GM18951 (cell line): ENCODE measurements around the gene BCAR1.
"Not testable (repeated sequence)": the region's sequence is repeated elsewhere in the genome, so short reads cannot be mapped to it uniquely, and the experiment has no call there.

Experiments used
- POLR2A ChIP-seq: IDR thresholded peaks from 4 replicates; pipeline ENCODE4 v1.6.1; 2011; ENCODE audit warnings: mild to moderate bottlenecking; ENCODE audit not compliant: insufficient read length, insufficient read depth; ENCODE audit errors: extremely low read depth
- in situ Hi-C: fragments of 300-500 bp; cut with MboI; formaldehyde crosslinking; loops from one replicate; pipeline ENCODE4 v1.12.0; 2022; ENCODE audit warnings: low sequenced_read_pairs, mixed read lengths, inconsistent platforms; ENCODE audit not compliant: unreplicated experiment

Gene BCAR1

GRCh38 chr16:75224306-75225082, 26.9 kb downstream of the BCAR1 start:
- in situ Hi-C loops: no loop called here
- TF ChIP-seq POLR2A: no peak

DNA sequence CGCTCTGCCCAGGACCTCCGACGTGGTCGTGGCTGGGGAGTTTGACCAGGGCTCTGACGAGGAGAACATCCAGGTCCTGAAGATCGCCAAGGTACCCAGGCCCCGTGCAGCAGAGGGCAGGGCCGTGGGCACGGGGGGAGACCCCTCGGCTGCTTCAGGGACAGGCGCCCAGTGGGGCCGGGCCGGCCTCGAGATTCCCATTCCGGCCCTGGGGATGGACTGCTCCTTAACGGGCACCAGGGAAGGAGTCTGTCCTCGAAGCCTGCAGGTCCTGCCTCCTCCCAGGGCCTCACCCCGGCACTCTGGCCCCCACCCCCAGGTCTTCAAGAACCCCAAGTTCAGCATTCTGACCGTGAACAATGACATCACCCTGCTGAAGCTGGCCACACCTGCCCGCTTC, 28.3 kb downstream of the BCAR1 start:
- in situ Hi-C loops: not testable (repeated sequence)

GRCh38 chr16:75222271-75222783, 29.1 kb downstream of the BCAR1 start:
- TF ChIP-seq POLR2A: no peak
- in situ Hi-C loops: no loop called here

DNA sequence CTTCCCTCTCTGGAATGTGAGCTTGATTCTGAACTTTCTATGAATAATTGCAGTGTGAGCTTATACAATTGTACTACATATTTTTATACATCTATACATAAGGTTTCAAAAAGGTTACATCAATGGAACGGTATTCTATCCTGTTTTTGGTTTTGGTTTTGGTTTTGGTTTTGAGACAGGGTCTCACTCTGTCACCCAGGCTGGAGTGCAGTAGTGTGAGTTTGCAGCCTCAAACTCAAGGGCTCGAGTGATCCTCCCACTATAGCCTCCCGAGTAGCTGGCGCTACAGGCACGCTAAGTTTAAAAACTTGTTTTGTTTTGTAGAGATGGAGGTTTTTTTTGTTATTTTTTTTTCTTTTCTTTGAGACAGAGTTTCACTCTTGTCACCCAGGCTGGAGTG, 31.6 kb downstream of the BCAR1 start:
- no peak for TF ChIP-seq POLR2A

DNA sequence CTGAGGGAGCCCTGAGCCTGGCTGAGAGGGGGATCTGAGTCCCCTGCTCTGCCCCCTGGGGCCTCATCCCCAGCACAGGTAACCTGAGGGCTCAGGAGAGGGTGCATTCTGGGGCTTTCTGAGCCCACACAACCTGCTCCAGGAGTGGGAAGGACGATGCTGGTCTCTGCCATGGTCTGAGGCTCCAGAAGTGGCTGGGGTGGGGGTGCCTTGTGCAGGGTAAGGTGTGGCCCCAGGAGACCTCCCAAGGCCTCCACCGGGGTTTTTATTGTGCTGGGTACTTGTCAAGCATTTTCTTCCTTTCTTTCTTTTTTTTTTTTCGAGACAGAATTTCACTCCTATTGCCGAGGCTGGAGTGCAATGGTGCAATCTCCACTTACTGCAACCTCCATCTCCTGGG, 32.3 kb downstream of the BCAR1 start:
- in situ Hi-C loops: no loop called here

More for the DNA sequence above, 31.6 kb downstream of the BCAR1 start:
- in situ Hi-C loops: no loop called here

GRCh38 chr16:75218256-75219076, 33.0 kb downstream of the BCAR1 start, which contains the start of gene CTRB1:
TSS of gene CTRB1 (plus strand) at chr16:75218988. CDS start at chr16:75219008, 20 bp downstream.
- TF ChIP-seq POLR2A: no peak
- in situ Hi-C loops: no loop called here

More for the DNA sequence above, 32.3 kb downstream of the BCAR1 start:
- no peak for TF ChIP-seq POLR2A

DNA sequence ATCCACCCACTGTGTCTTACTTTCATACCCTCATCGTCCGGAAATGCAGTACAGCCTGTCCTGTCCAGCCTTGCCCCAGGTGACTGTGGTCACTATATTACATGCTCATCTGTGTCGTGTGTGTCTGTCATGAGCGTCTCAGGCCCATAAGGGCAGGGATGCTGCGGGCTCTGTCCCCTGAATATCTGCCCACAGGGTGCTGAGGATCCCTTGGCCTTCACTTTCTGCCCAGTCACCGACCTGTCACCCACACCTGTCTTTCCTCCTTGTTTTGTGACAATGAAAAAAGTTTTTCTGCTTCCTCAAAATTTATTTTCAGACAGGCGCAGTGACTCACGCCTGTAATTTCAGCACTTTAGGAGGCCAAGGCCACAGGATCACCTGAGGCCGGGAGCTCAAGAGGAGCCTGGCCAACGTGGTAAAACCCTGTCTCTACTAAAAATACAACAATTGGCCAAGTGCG, 34.0 kb downstream of the BCAR1 start:
- TF ChIP-seq POLR2A: no peak
- in situ Hi-C loops: no loop called here

- in situ Hi-C loops: no loop called here
- TF ChIP-seq POLR2A: no peak
Observed at GRCh38 chr16:75216576-75216975, 34.8 kb downstream of the BCAR1 start.

DNA sequence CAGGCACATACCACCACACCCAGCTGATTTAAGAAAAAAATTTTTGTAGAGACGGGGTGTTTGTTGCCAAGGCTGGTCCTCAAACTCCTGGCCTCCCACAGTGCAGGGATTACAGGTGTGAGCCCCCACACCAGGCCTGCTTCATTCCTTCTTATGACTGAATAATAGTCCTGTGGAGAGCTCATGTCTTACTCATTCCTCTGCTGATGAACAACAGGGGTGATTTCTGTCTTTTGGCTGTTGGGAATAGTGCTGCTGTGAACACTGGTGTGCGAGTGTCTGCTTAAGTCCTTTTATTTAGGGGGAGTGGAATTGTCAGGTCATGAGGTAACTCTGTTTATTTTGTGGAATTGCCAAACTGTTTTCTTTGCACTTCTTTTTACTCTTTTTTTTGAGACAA, 35.3 kb downstream of the BCAR1 start:
- in situ Hi-C loops: no loop called here
- no peak for TF ChIP-seq POLR2A

- in situ Hi-C loops: not testable (repeated sequence)
Observed at GRCh38 chr16:75211286-75211685, 40.1 kb downstream of the BCAR1 start.

DNA sequence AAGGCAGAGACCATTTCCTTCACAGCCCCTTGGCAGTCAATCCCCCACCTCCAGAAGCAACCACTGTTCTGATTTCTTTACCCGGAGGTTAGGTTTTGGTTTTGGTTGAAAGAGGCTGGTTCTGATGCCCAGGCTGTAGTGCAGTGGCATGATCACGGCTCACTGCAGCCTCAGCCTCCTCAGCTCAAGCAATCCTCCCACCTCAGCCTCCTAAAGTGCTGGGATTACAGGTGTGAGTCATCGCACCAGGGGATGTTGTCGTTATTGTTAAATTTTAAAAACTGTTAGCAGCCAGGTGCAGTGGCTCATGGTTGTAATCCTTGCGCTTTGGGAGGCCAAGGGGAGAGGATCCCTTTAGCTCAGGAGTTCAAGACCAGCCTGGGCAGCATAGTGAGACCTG, 41.5 kb downstream of the BCAR1 start:
- in situ Hi-C loops: loop anchor here (10.0 kb wide), 1 partner anchor 195 kb away; no protein-coding TSS in a partner anchor
- no peak for TF ChIP-seq POLR2A

GRCh38 chr16:75209514-75209913, 41.9 kb downstream of the BCAR1 start:
- in situ Hi-C loops: loop anchor here (10.0 kb wide), 1 partner anchor 195 kb away; no protein-coding TSS in a partner anchor

GRCh38 chr16:75208861-75209505, 42.4 kb downstream of the BCAR1 start:
- no peak for TF ChIP-seq POLR2A
- in situ Hi-C loops: loop anchor here (10.0 kb wide), 1 partner anchor 196 kb away; no protein-coding TSS in a partner anchor
